ENCODE data around the gene ASRGL1. TPM values are rescaled to one million over a fixed set of nuclear protein-coding genes. Genes with fewer than 3 reads are reported as not detected.

Gene ASRGL1
- total and polyA plus RNA-seq, 2 experiments from 2014 or later, result 9.5 to 18.6 TPM

DNA sequence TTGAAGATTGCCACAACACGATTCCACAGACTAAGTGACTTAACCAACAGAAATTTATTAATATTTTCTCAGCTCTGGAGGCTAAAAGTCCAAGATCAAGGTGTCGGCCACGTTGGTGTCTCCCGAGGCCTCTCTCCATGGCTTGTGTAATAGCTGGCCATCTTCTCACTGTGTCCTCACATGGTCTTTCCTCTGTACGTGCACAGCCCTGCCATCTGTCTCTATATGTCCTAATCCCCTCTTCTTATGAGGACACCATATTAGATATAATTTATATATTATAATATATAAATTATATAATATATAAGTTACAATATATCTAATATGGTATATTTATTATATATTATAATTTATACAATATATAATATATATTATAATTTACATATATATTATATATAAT lies 56.5 kb downstream of the ASRGL1 start:
- WGBS (ENCODE audit: low lambda C conversion rate, missing lambda C conversion rate), result 91% methylated on average over 5 of the region's 5 CpGs
- Histone ChIP-seq H3K4me1 (ENCODE audit: insufficient read depth) (peaks cover 31% of the 10 kb centered on the region), H4K20me1 (ENCODE audit: insufficient read depth, poor library complexity, severe bottlenecking) (no peaks in the 10 kb centered on the region), H3K79me2 (no peaks in the 10 kb centered on the region), H3K4me3 (no peak overlapping the region), H3K27me3 (no peaks in the 10 kb centered on the region), H3K27ac (no peak overlapping the region), H3K36me3 (replicated peaks; ENCODE audit: insufficient read depth, low read depth) (no peaks in the 10 kb centered on the region), H2AFZ (no peak overlapping the region), H3K9me3 (ENCODE audit: low read depth) (no peaks in the 10 kb centered on the region), H3K4me2 (no peak overlapping the region), H3K9me2 (replicated peaks; ENCODE audit: insufficient read depth) (no peaks in the 10 kb centered on the region)
- no peak for DNase-seq (ENCODE audit: low spot score)
- TF ChIP-seq EZH2phosphoT487 (IDR thresholded peaks at IDR 0.05; ENCODE audit: low read depth, severe bottlenecking, unreplicated experiment) (no peak), CTCF (IDR thresholded peaks at IDR 0.05; ENCODE audit: poor library complexity) (no peak), EZH2 (IDR thresholded peaks at IDR 0.05; ENCODE audit: borderline replicate concordance) (no peak)

DNA sequence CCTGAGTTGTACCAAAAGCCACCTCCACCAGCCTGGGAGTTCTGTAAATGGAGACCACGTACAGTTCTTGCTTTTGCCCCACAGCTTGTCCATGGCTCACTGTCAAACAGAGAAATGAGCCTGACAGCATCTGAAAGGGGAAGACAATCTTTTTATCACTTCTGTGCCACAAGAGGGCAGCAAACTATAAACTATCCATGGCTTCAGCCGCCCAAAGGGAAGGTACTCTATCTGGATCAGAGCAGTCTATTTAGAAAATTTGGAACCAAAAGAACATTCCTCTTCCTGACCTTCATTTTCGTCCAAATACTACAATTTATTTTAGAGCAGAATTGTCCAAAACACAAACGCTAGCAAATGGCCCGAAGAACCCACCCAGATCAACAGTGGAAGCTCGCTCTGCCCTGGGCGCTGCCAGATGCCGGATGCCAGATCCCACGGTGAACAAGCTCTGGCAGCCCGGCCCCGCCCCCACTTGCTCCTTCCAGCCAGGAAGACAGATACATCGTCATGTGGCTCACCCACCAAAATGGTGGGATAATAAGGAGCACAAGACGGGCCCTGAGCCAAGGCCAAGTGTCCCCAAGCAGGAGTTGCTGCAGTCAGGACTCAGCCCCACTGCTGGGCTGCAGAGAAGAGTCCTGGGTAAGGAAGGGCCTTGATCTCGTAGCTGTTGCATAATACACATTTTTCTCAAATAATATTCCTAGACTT lies 57.7 kb downstream of the ASRGL1 start:
- Histone ChIP-seq H3K4me3 (no peak overlapping the region), H3K27ac (peak overlapping the region; percentile 71), H3K4me1 (ENCODE audit: insufficient read depth) (peaks cover 42% of the 10 kb centered on the region)

GRCh38 chr11:62395885-62396551 lies 58.8 kb downstream of the ASRGL1 start:
- Histone ChIP-seq H3K27me3 (no peaks in the 10 kb centered on the region), H3K4me3 (no peak overlapping the region), H3K36me3 (replicated peaks; ENCODE audit: insufficient read depth, low read depth) (no peaks in the 10 kb centered on the region), H3K79me2 (no peaks in the 10 kb centered on the region), H3K9me2 (replicated peaks; ENCODE audit: insufficient read depth) (no peaks in the 10 kb centered on the region), H4K20me1 (ENCODE audit: insufficient read depth, poor library complexity, severe bottlenecking) (no peaks in the 10 kb centered on the region), H3K4me2 (peak overlapping the region; percentile 28), H3K9me3 (ENCODE audit: low read depth) (no peaks in the 10 kb centered on the region), H3K27ac (peak overlapping the region; percentile 56), H2AFZ (no peak overlapping the region), H3K4me1 (ENCODE audit: insufficient read depth) (peaks cover 51% of the 10 kb centered on the region)
- WGBS (ENCODE audit: low lambda C conversion rate, missing lambda C conversion rate), result 92% methylated on average over 10 of the region's 10 CpGs
- TF ChIP-seq EZH2 (IDR thresholded peaks at IDR 0.05; ENCODE audit: borderline replicate concordance) (no peak), EZH2phosphoT487 (IDR thresholded peaks at IDR 0.05; ENCODE audit: low read depth, severe bottlenecking, unreplicated experiment) (no peak), CTCF (IDR thresholded peaks at IDR 0.05; ENCODE audit: poor library complexity) (no peak)
- DNase-seq (ENCODE audit: low spot score), result no peak

More for the DNA sequence above, 57.7 kb downstream of the ASRGL1 start:
- no peaks in the 10 kb centered on the region for H3K9me2 ChIP-seq (replicated peaks; ENCODE audit: insufficient read depth)
- H3K27me3 ChIP-seq, result no peaks in the 10 kb centered on the region
- H3K9me3 ChIP-seq (ENCODE audit: low read depth), result no peaks in the 10 kb centered on the region
- WGBS (ENCODE audit: low lambda C conversion rate, missing lambda C conversion rate), result 19% methylated on average over 14 of the region's 14 CpGs
- peak overlapping the region; percentile 27 for H2AFZ ChIP-seq
- TF ChIP-seq EZH2phosphoT487 (IDR thresholded peaks at IDR 0.05; ENCODE audit: low read depth, severe bottlenecking, unreplicated experiment), result no peak
- TF ChIP-seq CTCF (IDR thresholded peaks at IDR 0.05; ENCODE audit: poor library complexity), result peak; percentile 81
- TF ChIP-seq EZH2 (IDR thresholded peaks at IDR 0.05; ENCODE audit: borderline replicate concordance), result no peak
- no peaks in the 10 kb centered on the region for H3K79me2 ChIP-seq
- H3K4me2 ChIP-seq, result peak overlapping the region; percentile 70
- DNase-seq (ENCODE audit: low spot score), result peak; percentile 89
- H3K36me3 ChIP-seq (replicated peaks; ENCODE audit: insufficient read depth, low read depth), result no peaks in the 10 kb centered on the region
- H4K20me1 ChIP-seq (ENCODE audit: insufficient read depth, poor library complexity, severe bottlenecking), result no peaks in the 10 kb centered on the region
